HL-60 (cell line): ENCODE measurements around the gene MARK1.

Experiments used
- DNase-seq, 2 experiments: peaks; one replicate each; pipeline ENCODE4 v3.0.0-alpha.2; 2010 to 2020; ENCODE audit warnings: low read depth in 1 of 2, low spot score in 1 of 2
- H3K27ac ChIP-seq: fragments of 250-450 bp; sonication (Bioruptor Pico); replicated peaks from 2 replicates; pipeline ENCODE4 v1.5.1; 2020; ENCODE audit warnings: mild to moderate bottlenecking, moderate library complexity
- H3K27me3 ChIP-seq: fragments of 250-450 bp; sonication (Bioruptor Pico); 2 replicates; pipeline ENCODE4 v1.5.1; 2021; ENCODE audit warnings: mild to moderate bottlenecking, moderate library complexity; ENCODE audit not compliant: insufficient read depth, poor library complexity, severe bottlenecking
- H3K4me3 ChIP-seq: replicated peaks from 2 replicates; pipeline ENCODE4 v1.5.1; 2011; ENCODE audit warnings: mild to moderate bottlenecking, control low read depth, low read length; ENCODE audit not compliant: insufficient read depth
- GABPA ChIP-seq: IDR thresholded peaks from 2 replicates; pipeline ENCODE4 v1.6.1; 2012; ENCODE audit warnings: low read depth
- POLR2AphosphoS5 ChIP-seq: IDR thresholded peaks from 2 replicates; pipeline ENCODE4 v1.6.1; 2012; ENCODE audit warnings: low read depth
- SPI1 ChIP-seq: IDR thresholded peaks from 2 replicates; pipeline ENCODE4 v1.6.1; 2012; ENCODE audit warnings: low read depth, mild to moderate bottlenecking, borderline replicate concordance
- TF ChIP-seq, protein P1 (sequence below): IDR thresholded peaks from one replicate; pipeline ENCODE4 v1.5.1; 2011; ENCODE audit warnings: low read length, control low read depth, inconsistent platforms; ENCODE audit not compliant: insufficient read depth
- TF ChIP-seq, protein P2 (sequence below): IDR thresholded peaks from 2 replicates; pipeline ENCODE4 v1.6.1; 2012; ENCODE audit warnings: low read depth; ENCODE audit not compliant: insufficient replicate concordance

The MARK1 gene

DNA sequence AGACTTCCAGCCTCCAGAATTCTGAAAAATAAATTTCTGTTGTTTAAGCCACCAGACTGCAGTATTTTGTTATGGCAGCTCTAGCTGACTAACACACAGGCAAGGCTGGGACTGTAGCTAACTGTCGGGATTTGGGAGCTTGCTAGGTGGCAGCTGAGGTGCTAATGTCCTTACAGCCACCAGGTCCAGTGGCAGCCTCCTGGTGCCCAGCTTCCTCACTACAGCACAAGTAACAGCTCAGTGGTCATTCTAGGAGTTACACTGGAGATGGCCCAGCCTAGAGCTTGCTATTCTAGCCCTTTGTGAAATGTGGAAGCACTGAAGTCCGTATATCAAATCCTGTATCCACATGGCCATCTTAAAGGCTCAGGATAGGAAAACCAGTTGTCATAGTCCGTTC lies 157.9 kb downstream of the MARK1 start:
- DNase-seq = no peak
- no peak overlapping the region for H3K27ac ChIP-seq
- H3K27me3 ChIP-seq = peaks cover 3% of the 10 kb centered on the region
- H3K4me3 ChIP-seq = no peak overlapping the region
- TF ChIP-seq POLR2AphosphoS5 (no peak), GABPA (no peak), SPI1 (no peak)
- TF ChIP-seq, protein P1, sequence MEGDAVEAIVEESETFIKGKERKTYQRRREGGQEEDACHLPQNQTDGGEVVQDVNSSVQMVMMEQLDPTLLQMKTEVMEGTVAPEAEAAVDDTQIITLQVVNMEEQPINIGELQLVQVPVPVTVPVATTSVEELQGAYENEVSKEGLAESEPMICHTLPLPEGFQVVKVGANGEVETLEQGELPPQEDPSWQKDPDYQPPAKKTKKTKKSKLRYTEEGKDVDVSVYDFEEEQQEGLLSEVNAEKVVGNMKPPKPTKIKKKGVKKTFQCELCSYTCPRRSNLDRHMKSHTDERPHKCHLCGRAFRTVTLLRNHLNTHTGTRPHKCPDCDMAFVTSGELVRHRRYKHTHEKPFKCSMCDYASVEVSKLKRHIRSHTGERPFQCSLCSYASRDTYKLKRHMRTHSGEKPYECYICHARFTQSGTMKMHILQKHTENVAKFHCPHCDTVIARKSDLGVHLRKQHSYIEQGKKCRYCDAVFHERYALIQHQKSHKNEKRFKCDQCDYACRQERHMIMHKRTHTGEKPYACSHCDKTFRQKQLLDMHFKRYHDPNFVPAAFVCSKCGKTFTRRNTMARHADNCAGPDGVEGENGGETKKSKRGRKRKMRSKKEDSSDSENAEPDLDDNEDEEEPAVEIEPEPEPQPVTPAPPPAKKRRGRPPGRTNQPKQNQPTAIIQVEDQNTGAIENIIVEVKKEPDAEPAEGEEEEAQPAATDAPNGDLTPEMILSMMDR = no peak
- TF ChIP-seq, protein P2, sequence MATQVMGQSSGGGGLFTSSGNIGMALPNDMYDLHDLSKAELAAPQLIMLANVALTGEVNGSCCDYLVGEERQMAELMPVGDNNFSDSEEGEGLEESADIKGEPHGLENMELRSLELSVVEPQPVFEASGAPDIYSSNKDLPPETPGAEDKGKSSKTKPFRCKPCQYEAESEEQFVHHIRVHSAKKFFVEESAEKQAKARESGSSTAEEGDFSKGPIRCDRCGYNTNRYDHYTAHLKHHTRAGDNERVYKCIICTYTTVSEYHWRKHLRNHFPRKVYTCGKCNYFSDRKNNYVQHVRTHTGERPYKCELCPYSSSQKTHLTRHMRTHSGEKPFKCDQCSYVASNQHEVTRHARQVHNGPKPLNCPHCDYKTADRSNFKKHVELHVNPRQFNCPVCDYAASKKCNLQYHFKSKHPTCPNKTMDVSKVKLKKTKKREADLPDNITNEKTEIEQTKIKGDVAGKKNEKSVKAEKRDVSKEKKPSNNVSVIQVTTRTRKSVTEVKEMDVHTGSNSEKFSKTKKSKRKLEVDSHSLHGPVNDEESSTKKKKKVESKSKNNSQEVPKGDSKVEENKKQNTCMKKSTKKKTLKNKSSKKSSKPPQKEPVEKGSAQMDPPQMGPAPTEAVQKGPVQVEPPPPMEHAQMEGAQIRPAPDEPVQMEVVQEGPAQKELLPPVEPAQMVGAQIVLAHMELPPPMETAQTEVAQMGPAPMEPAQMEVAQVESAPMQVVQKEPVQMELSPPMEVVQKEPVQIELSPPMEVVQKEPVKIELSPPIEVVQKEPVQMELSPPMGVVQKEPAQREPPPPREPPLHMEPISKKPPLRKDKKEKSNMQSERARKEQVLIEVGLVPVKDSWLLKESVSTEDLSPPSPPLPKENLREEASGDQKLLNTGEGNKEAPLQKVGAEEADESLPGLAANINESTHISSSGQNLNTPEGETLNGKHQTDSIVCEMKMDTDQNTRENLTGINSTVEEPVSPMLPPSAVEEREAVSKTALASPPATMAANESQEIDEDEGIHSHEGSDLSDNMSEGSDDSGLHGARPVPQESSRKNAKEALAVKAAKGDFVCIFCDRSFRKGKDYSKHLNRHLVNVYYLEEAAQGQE = no peak

GRCh38 chr1:220687809-220688208 lies 159.9 kb downstream of the MARK1 start:
- Histone ChIP-seq H3K4me3 (no peak overlapping the region), H3K27ac (no peak overlapping the region), H3K27me3 (peaks cover 7% of the 10 kb centered on the region)
- DNase-seq = no peak
- TF ChIP-seq POLR2AphosphoS5 (no peak), GABPA (no peak), SPI1 (no peak)
- TF ChIP-seq, protein P1 = no peak
- TF ChIP-seq, protein P2 = no peak

DNA sequence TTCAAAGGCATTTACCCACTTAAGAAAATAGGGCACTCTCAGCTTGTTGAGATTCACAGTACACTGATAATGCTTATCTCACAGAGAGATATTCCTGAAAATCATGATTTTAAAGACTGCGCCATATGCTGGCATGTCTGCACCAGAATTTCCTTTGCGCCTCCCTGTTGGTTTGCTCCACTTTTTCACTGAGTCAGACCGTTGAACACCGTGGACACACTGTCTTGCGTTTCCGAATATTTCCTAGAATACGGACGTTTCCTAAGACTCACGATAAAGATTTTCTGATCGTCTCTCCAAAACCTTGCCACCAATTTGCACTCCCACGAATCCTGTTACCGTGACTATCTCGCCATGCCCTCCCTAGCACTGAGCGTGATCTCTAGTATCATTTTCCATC lies 161.7 kb downstream of the MARK1 start:
- TF ChIP-seq POLR2AphosphoS5 (no peak), SPI1 (no peak), GABPA (no peak)
- TF ChIP-seq, protein P1 = no peak
- TF ChIP-seq, protein P2 = no peak
- Histone ChIP-seq H3K27ac (no peak overlapping the region), H3K4me3 (peak overlapping the region; percentile 53; the same call in 1 of the 2 replicates), H3K27me3 (peaks cover 7% of the 10 kb centered on the region)
- no peak for DNase-seq
